Neural cell (in vitro differentiated cells): ENCODE data around the gene FBXO42. TPM values are rescaled to one million over a fixed set of nuclear protein-coding genes. Genes with fewer than 3 reads are reported as not detected.

Experiments
- H2AFZ ChIP-seq: fragments of 200-600, 300-800 bp; sonication (generic), shearing (Covaris generic); 2 replicates; pipeline ENCODE4 v1.6.0; 2014; ENCODE audit warnings: low read depth, mild to moderate bottlenecking, antibody characterized with exemption, low read length, moderate library complexity
- H3F3A ChIP-seq: fragments of 200-600 bp; shearing (Covaris generic); 2 replicates; pipeline ENCODE4 v1.6.1; 2016; ENCODE audit warnings: mild to moderate bottlenecking, moderate library complexity, mixed read lengths, antibody characterized with exemption, low read length; ENCODE audit not compliant: insufficient read depth, poor library complexity, severe bottlenecking
- H3K27ac ChIP-seq: fragments of 200-600, 300-800 bp; sonication (generic), shearing (Covaris generic); 2 replicates; pipeline ENCODE4 v1.5.1; 2014; ENCODE audit warnings: mild to moderate bottlenecking, low read length, moderate library complexity
- H3K27me3 ChIP-seq: fragments of 300-800, 200-600 bp; sonication (generic), shearing (Covaris generic); 2 replicates; pipeline ENCODE4 v1.6.0; 2014; ENCODE audit warnings: mild to moderate bottlenecking, low read depth, low read length, moderate library complexity; ENCODE audit not compliant: insufficient read depth
- H3K36me3 ChIP-seq: fragments of 300-800, 200-600 bp; sonication (generic), shearing (Covaris generic); 2 replicates; pipeline ENCODE4 v1.5.1; 2014; ENCODE audit warnings: mild to moderate bottlenecking, antibody characterized with exemption, low read length, moderate library complexity; ENCODE audit not compliant: insufficient read depth
- H3K4me2 ChIP-seq: fragments of 300-800, 200-600 bp; sonication (generic), shearing (Covaris generic); 2 replicates; pipeline ENCODE4 v1.6.0; 2014; ENCODE audit warnings: mild to moderate bottlenecking, low read length
- H3K4me3 ChIP-seq: fragments of 300-800, 200-600 bp; sonication (generic), shearing (Covaris generic); 2 replicates; pipeline ENCODE4 v1.5.1; 2014; ENCODE audit warnings: mild to moderate bottlenecking, low read length, moderate library complexity
- H3K79me2 ChIP-seq: fragments of 200-600 bp; shearing (Covaris generic); replicated peaks from 2 replicates; pipeline ENCODE4 v1.6.0; 2014; ENCODE audit warnings: mild to moderate bottlenecking, low read length, moderate library complexity; ENCODE audit not compliant: insufficient read depth
- H3K9ac ChIP-seq: fragments of 300-800, 200-600 bp; sonication (generic), shearing (Covaris generic); 2 replicates; pipeline ENCODE4 v1.6.1; 2016; ENCODE audit warnings: mild to moderate bottlenecking, low read length, mixed read lengths
- H3K9me2 ChIP-seq: fragments of 200-600 bp; shearing (Covaris generic); 2 replicates; pipeline ENCODE4 v1.6.1; 2016; ENCODE audit warnings: mild to moderate bottlenecking, low read length, mixed read lengths; ENCODE audit not compliant: insufficient read depth
- H3K9me3 ChIP-seq: fragments of 200-600, 300-800 bp; sonication (generic), shearing (Covaris generic); 2 replicates; pipeline ENCODE4 v1.6.1; 2016; ENCODE audit warnings: mild to moderate bottlenecking, mixed run types, low read length, moderate library complexity, mixed read lengths
- H4K20me1 ChIP-seq: fragments of 200-600 bp; shearing (Covaris generic); 2 replicates; pipeline ENCODE4 v1.6.1; 2016; ENCODE audit warnings: mild to moderate bottlenecking, mixed run types; ENCODE audit not compliant: insufficient read depth
- CTCF ChIP-seq: fragments of 450-650 bp; IDR thresholded peaks from 2 replicates; pipeline ENCODE4 v1.5.1; 2014; ENCODE audit warnings: antibody characterized with exemption, mild to moderate bottlenecking, moderate library complexity; ENCODE audit not compliant: poor library complexity, severe bottlenecking
- EP300 ChIP-seq: fragments of 450-650 bp; conservative IDR thresholded peaks from 2 replicates; pipeline ENCODE4 v1.6.1; 2014; ENCODE audit warnings: antibody characterized with exemption, mild to moderate bottlenecking, moderate library complexity; ENCODE audit not compliant: poor library complexity, severe bottlenecking
- EZH2 ChIP-seq: fragments of 200-600, 300-800 bp; shearing (Covaris generic), sonication (generic); IDR thresholded peaks from 2 replicates; pipeline ENCODE4 v1.6.1; 2014; ENCODE audit warnings: antibody characterized with exemption, low read length, borderline replicate concordance, mild to moderate bottlenecking; ENCODE audit not compliant: insufficient read depth, poor library complexity, severe bottlenecking
- MXI1 ChIP-seq: fragments of 450-650 bp; conservative IDR thresholded peaks from 2 replicates; pipeline ENCODE4 v1.6.1; 2014; ENCODE audit warnings: antibody characterized with exemption, mild to moderate bottlenecking; ENCODE audit not compliant: poor library complexity, severe bottlenecking
- POLR2AphosphoS5 ChIP-seq: IDR thresholded peaks from 2 replicates; pipeline ENCODE4 v1.6.1; 2012
- RAD21 ChIP-seq: fragments of 450-650 bp; conservative IDR thresholded peaks from 2 replicates; pipeline ENCODE4 v1.6.1; 2014; ENCODE audit warnings: antibody characterized with exemption, mild to moderate bottlenecking, moderate library complexity
- REST ChIP-seq: IDR thresholded peaks from 2 replicates; pipeline ENCODE4 v1.6.1; 2012; ENCODE audit warnings: borderline replicate concordance
- SMC3 ChIP-seq: fragments of 450-650 bp; conservative IDR thresholded peaks from 2 replicates; pipeline ENCODE4 v1.6.1; 2014; ENCODE audit warnings: antibody characterized with exemption, mild to moderate bottlenecking, moderate library complexity; ENCODE audit not compliant: poor library complexity
- TAF1 ChIP-seq: IDR thresholded peaks from 2 replicates; pipeline ENCODE4 v1.6.1; 2012; ENCODE audit warnings: low read depth
- polyA plus RNA-seq: library from polyadenylated mRNA; depleted of rRNA; stranded (reverse); fragments of >200 nt; gene quantifications from 2 replicates; pipeline ENCODE4 v1.2.3, GENCODE V29; 2014

The FBXO42 gene
- polyA plus RNA-seq, 1 donor from 2014 or later: 30.1 TPM

GRCh38 chr1:16393570-16394521 is 41.6 kb upstream of the FBXO42 start:
- no peaks in the 10 kb centered on the region for H3K9me3 ChIP-seq
- H4K20me1 ChIP-seq: no peaks in the 10 kb centered on the region
- no peak overlapping the region for H3K27ac ChIP-seq
- no peaks in the 10 kb centered on the region for H3F3A ChIP-seq
- no peaks in the 10 kb centered on the region for H3K36me3 ChIP-seq
- no peak overlapping the region for H2AFZ ChIP-seq
- no peak for TF ChIP-seq EZH2
- no peak for TF ChIP-seq POLR2AphosphoS5
- TF ChIP-seq REST: no peak
- TF ChIP-seq CTCF: no peak
- no peak for TF ChIP-seq MXI1
- TF ChIP-seq SMC3: no peak
- no peak for TF ChIP-seq TAF1
- no peak for TF ChIP-seq RAD21
- no peak for TF ChIP-seq EP300
- no peaks in the 10 kb centered on the region for H3K27me3 ChIP-seq
- H3K9me2 ChIP-seq: no peaks in the 10 kb centered on the region
- H3K9ac ChIP-seq: no peak overlapping the region
- no peak overlapping the region for H3K4me2 ChIP-seq
- no peak overlapping the region for H3K4me3 ChIP-seq
- H3K79me2 ChIP-seq: peaks cover 24% of the 10 kb centered on the region

- H3K79me2 ChIP-seq: peaks cover 31% of the 10 kb centered on the region
These were observed 40.7 kb upstream of the FBXO42 start for GRCh38 chr1:16392740-16393569.

More at GRCh38 chr1:16392740-16393569, 40.7 kb upstream of the FBXO42 start:
- no peaks in the 10 kb centered on the region for H3F3A ChIP-seq
- no peaks in the 10 kb centered on the region for H3K9me3 ChIP-seq
- H3K4me2 ChIP-seq: no peak overlapping the region
- no peaks in the 10 kb centered on the region for H3K36me3 ChIP-seq
- H3K27ac ChIP-seq: no peak overlapping the region
- H4K20me1 ChIP-seq: no peaks in the 10 kb centered on the region
- H3K27me3 ChIP-seq: no peaks in the 10 kb centered on the region
- H3K9me2 ChIP-seq: no peaks in the 10 kb centered on the region
- TF ChIP-seq CTCF (no peak), POLR2AphosphoS5 (no peak), MXI1 (no peak), RAD21 (no peak), EP300 (no peak), REST (no peak), TAF1 (no peak), EZH2 (no peak), SMC3 (no peak)
- H2AFZ ChIP-seq: no peak overlapping the region
- H3K4me3 ChIP-seq: no peak overlapping the region
- no peak overlapping the region for H3K9ac ChIP-seq
